ENCODE measurements around the gene NUFIP2. TPM values are rescaled to one million over a fixed set of nuclear protein-coding genes. Genes with fewer than 3 reads are reported as not detected.
"Not testable (repeated sequence)": the region's sequence is repeated elsewhere in the genome, so short reads cannot be mapped to it uniquely, and the experiment has no call there.

The NUFIP2 gene
- polyA plus RNA-seq, 1 donor = 37.1 TPM

DNA sequence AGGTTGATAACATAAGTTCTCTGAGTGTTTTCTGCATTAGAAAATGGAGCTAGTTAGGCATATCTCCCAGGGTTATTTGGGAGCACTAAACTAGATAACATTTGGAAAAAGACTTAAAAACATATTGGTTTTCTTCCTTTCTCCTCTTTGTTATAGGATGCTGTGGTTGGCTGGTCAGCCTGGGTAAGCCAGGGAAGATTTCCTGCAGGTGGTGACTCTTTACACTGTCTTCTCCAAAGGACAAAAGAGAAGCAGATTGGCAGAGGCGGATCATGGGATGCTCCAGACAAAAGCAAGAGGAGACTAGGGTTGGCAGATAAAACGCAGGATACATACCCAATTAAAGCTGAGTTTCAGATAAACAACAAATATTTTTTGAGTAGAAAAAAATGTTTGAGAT lies 53.5 kb downstream of the NUFIP2 start:
- H3K27ac ChIP-seq (ENCODE audit: low read length) = no peak overlapping the region
- 90% methylated on average over 2 of the region's 2 CpGs for WGBS (ENCODE audit: insufficient coverage, low lambda C conversion rate)
- H3K27me3 ChIP-seq (ENCODE audit: control insufficient read depth, insufficient read depth, low read length) = no peaks in the 10 kb centered on the region
- H3K9me3 ChIP-seq (ENCODE audit: control insufficient read depth, low read depth, low read length) = no peaks in the 10 kb centered on the region
- no peaks in the 10 kb centered on the region for H3K36me3 ChIP-seq (ENCODE audit: control insufficient read depth, insufficient read depth, low read length)
- DNase-seq = no peak
- H3K4me1 ChIP-seq (ENCODE audit: control insufficient read depth, insufficient read depth, low read length) = no peaks in the 10 kb centered on the region
- no peak overlapping the region for H3K4me3 ChIP-seq (ENCODE audit: low read length)

GRCh38 chr17:29238133-29238850 lies 55.7 kb downstream of the NUFIP2 start:
- no peak overlapping the region for H3K27ac ChIP-seq (ENCODE audit: low read length)
- H3K36me3 ChIP-seq (ENCODE audit: control insufficient read depth, insufficient read depth, low read length) = no peaks in the 10 kb centered on the region
- H3K9me3 ChIP-seq (ENCODE audit: control insufficient read depth, low read depth, low read length) = no peaks in the 10 kb centered on the region
- H3K4me3 ChIP-seq (ENCODE audit: low read length) = no peak overlapping the region
- peak in 1 of 2 donors; percentile 34 for DNase-seq
- H3K27me3 ChIP-seq (ENCODE audit: control insufficient read depth, insufficient read depth, low read length) = no peaks in the 10 kb centered on the region
- WGBS (ENCODE audit: insufficient coverage, low lambda C conversion rate) = no CpG with 5 or more reads among the region's 8 CpGs
- H3K4me1 ChIP-seq (ENCODE audit: control insufficient read depth, insufficient read depth, low read length) = peaks cover 3% of the 10 kb centered on the region

- H3K27me3 ChIP-seq (ENCODE audit: control insufficient read depth, insufficient read depth, low read length) = no peaks in the 10 kb centered on the region
- H3K4me1 ChIP-seq (ENCODE audit: control insufficient read depth, insufficient read depth, low read length) = peaks cover 8% of the 10 kb centered on the region
- H3K36me3 ChIP-seq (ENCODE audit: control insufficient read depth, insufficient read depth, low read length) = no peaks in the 10 kb centered on the region
- H3K9me3 ChIP-seq (ENCODE audit: control insufficient read depth, low read depth, low read length) = no peaks in the 10 kb centered on the region
- peak; percentile 26 to 54 for DNase-seq
- peak overlapping the region; percentile 38 for H3K27ac ChIP-seq (ENCODE audit: low read length)
- H3K4me3 ChIP-seq (ENCODE audit: low read length) = no peak overlapping the region
- 83% methylated on average over 1 of the region's 3 CpGs for WGBS (ENCODE audit: insufficient coverage, low lambda C conversion rate)
These were observed 56.3 kb downstream of the NUFIP2 start for GRCh38 chr17:29237476-29238132.

DNA sequence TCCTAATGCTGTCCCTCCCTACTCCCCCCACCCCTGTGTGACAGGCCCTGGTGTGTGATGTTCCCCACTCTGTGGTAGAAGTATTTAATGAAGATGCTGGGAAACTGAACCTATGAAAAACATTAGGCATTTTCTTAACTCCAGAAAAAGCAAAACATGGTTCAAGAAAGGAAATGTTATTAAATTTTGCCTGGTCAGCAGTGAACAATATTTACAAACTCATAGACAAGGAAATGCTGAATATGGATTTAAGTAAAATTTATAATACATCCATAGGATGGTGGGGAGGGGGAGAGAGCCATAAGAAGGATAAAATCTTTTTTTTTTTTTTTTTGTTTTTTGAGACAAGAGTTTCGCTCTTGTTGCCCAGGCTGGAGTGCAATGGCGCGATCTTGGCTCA lies 58.0 kb downstream of the NUFIP2 start:
- WGBS (ENCODE audit: insufficient coverage, low lambda C conversion rate) = no CpG with 5 or more reads among the region's 3 CpGs
- Histone ChIP-seq H3K27ac (ENCODE audit: low read length) (no peak overlapping the region), H3K4me1 (ENCODE audit: control insufficient read depth, insufficient read depth, low read length) (peaks cover 8% of the 10 kb centered on the region), H3K36me3 (ENCODE audit: control insufficient read depth, insufficient read depth, low read length) (no peaks in the 10 kb centered on the region), H3K9me3 (ENCODE audit: control insufficient read depth, low read depth, low read length) (no peaks in the 10 kb centered on the region), H3K4me3 (ENCODE audit: low read length) (no peak overlapping the region), H3K27me3 (ENCODE audit: control insufficient read depth, insufficient read depth, low read length) (no peaks in the 10 kb centered on the region)
- no peak for DNase-seq

DNA sequence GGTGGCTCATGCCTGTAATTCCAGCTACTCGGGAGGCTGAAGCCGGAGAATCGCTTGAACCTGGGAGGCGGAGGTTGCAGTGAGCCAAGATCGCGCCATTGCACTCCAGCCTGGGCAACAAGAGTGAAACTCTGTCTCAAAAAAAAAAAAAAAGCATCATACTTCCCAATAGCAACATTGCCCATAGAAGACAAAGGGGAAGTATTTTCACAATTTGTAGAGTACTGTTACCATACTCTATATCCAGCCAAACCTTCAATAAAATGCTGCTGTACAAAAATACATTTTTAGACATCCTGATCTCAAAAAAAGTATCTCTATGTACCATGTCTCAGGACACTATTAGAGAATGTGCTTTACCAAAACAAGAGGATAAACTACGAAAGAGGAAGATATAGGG lies 59.0 kb downstream of the NUFIP2 start:
- H3K36me3 ChIP-seq (ENCODE audit: control insufficient read depth, insufficient read depth, low read length); H3K4me3 ChIP-seq (ENCODE audit: low read length); H3K4me1 ChIP-seq (ENCODE audit: control insufficient read depth, insufficient read depth, low read length); DNase-seq; H3K27ac ChIP-seq (ENCODE audit: low read length); H3K9me3 ChIP-seq (ENCODE audit: control insufficient read depth, low read depth, low read length); H3K27me3 ChIP-seq (ENCODE audit: control insufficient read depth, insufficient read depth, low read length): not testable (repeated sequence)
- WGBS (ENCODE audit: insufficient coverage, low lambda C conversion rate) = no CpG with 5 or more reads among the region's 7 CpGs

DNA sequence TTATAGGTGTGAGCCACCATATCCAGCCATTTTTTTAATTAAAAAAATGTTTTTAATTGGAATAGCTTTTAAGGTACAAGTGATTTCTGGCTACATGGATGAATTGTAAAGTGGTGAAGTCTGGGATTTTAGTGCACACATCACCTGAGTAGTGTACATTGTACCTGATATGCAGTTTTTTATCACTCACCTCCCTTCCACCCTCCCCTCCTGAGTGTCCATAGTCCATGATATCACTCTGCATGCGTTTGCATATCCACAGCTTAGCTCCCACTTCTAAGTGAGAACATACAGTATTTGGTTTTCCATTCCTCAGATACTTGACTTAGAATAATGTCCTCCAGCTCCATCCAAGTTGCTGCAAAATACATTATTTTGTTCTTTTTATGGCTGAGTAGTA lies 60.6 kb downstream of the NUFIP2 start:
- no CpG with 5 or more reads among the region's 1 CpG for WGBS (ENCODE audit: insufficient coverage, low lambda C conversion rate)

DNA sequence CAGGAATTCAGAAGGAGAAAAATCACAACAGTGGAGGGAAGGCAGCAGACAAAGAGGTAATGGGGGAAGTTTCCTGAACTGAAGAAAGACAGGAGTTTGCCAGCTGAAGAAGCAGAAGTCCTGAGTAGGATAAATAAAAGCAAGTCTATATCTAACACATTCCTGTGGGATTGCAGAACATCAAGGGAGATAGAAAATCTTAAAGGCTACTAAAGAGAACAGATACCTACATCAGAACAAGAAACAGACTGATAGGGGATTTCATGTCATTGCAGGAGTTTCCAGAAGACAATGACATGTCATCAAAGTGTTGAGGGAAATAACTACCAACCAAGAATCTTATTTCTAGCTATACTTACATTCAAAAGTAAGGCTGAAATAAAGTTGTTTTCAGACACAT lies 68.6 kb downstream of the NUFIP2 start:
- Histone ChIP-seq H3K27ac (ENCODE audit: low read length) (no peak overlapping the region), H3K27me3 (ENCODE audit: control insufficient read depth, insufficient read depth, low read length) (no peaks in the 10 kb centered on the region), H3K4me3 (ENCODE audit: low read length) (no peak overlapping the region), H3K9me3 (ENCODE audit: control insufficient read depth, low read depth, low read length) (no peaks in the 10 kb centered on the region), H3K4me1 (ENCODE audit: control insufficient read depth, insufficient read depth, low read length) (no peaks in the 10 kb centered on the region), H3K36me3 (ENCODE audit: control insufficient read depth, insufficient read depth, low read length) (no peaks in the 10 kb centered on the region)
- DNase-seq = no peak

More for the DNA sequence above, 60.6 kb downstream of the NUFIP2 start:
- H3K4me1 ChIP-seq (ENCODE audit: control insufficient read depth, insufficient read depth, low read length) = peaks cover 8% of the 10 kb centered on the region
- H3K27me3 ChIP-seq (ENCODE audit: control insufficient read depth, insufficient read depth, low read length) = no peaks in the 10 kb centered on the region
- no peaks in the 10 kb centered on the region for H3K9me3 ChIP-seq (ENCODE audit: control insufficient read depth, low read depth, low read length)
- no peak overlapping the region for H3K4me3 ChIP-seq (ENCODE audit: low read length)
- H3K27ac ChIP-seq (ENCODE audit: low read length) = peak overlapping the region; percentile 61
- DNase-seq = peak; percentile 68 to 83
- no peaks in the 10 kb centered on the region for H3K36me3 ChIP-seq (ENCODE audit: control insufficient read depth, insufficient read depth, low read length)

DNA sequence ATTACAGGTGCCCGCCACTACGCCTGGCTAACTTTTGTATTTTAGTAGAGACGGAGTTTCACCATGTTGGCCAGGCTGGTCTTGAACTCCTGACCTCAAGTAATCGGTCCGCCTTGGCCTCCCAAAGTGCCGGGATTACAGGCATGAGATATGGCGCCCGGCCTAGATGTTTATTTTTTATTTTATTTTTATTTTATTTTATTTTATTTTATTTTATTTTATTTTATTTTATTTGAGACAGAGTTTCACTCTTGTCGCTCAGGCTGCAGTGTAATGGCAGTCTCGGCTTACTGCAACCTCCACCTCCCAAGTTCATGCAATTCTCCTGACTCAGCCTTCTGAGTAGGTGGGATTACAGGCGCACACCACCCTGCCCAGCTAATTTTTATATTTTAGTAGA lies 72.6 kb downstream of the NUFIP2 start:
- H3K9me3 ChIP-seq (ENCODE audit: control insufficient read depth, low read depth, low read length); H3K27ac ChIP-seq (ENCODE audit: low read length); H3K27me3 ChIP-seq (ENCODE audit: control insufficient read depth, insufficient read depth, low read length); H3K36me3 ChIP-seq (ENCODE audit: control insufficient read depth, insufficient read depth, low read length); H3K4me3 ChIP-seq (ENCODE audit: low read length); DNase-seq; H3K4me1 ChIP-seq (ENCODE audit: control insufficient read depth, insufficient read depth, low read length): not testable (repeated sequence)
- 85% methylated on average over 3 of the region's 11 CpGs for WGBS (ENCODE audit: insufficient coverage, low lambda C conversion rate)

- DNase-seq = peak; percentile 50 to 58
- Histone ChIP-seq H3K4me3 (ENCODE audit: low read length) (no peak overlapping the region), H3K27ac (ENCODE audit: low read length) (no peak overlapping the region), H3K36me3 (ENCODE audit: control insufficient read depth, insufficient read depth, low read length) (no peaks in the 10 kb centered on the region), H3K27me3 (ENCODE audit: control insufficient read depth, insufficient read depth, low read length) (no peaks in the 10 kb centered on the region), H3K4me1 (ENCODE audit: control insufficient read depth, insufficient read depth, low read length) (no peaks in the 10 kb centered on the region), H3K9me3 (ENCODE audit: control insufficient read depth, low read depth, low read length) (no peaks in the 10 kb centered on the region)
- 40% methylated on average over 1 of the region's 14 CpGs for WGBS (ENCODE audit: insufficient coverage, low lambda C conversion rate)
These were observed 74.4 kb downstream of the NUFIP2 start for GRCh38 chr17:29219378-29220047.

DNA sequence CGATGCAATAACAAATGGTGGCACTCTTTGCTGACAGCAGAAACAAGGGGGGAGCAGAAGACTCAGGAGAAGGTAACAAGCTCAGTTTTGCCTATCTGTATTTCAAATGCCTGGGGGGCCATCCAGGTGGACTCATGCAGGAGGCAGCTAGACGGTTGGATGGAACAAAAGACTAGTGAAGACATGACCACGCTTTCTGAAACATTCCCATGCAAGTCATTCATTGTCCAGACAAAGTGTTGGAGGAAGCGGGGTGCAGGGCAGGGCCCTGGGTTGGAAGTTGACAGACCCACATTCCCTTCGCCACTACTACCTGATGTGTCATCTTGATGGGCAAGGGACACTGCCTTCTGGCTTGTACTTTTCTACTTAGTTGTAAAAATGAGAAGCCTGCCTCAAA lies 77.1 kb downstream of the NUFIP2 start:
- no peak for DNase-seq
- WGBS (ENCODE audit: insufficient coverage, low lambda C conversion rate) = no CpG with 5 or more reads among the region's 5 CpGs
- Histone ChIP-seq H3K4me1 (ENCODE audit: control insufficient read depth, insufficient read depth, low read length) (no peaks in the 10 kb centered on the region), H3K4me3 (ENCODE audit: low read length) (no peak overlapping the region), H3K27ac (ENCODE audit: low read length) (no peak overlapping the region), H3K9me3 (ENCODE audit: control insufficient read depth, low read depth, low read length) (no peaks in the 10 kb centered on the region), H3K27me3 (ENCODE audit: control insufficient read depth, insufficient read depth, low read length) (no peaks in the 10 kb centered on the region), H3K36me3 (ENCODE audit: control insufficient read depth, insufficient read depth, low read length) (no peaks in the 10 kb centered on the region)

All from large intestine (tissue), 3 donors.